GM12872 (cell line): ENCODE measurements around the gene MOCOS.

Source experiments
- CTCF ChIP-seq: IDR thresholded peaks from 3 replicates; pipeline ENCODE4 v1.5.1; 2011; ENCODE audit warnings: low read depth, mild to moderate bottlenecking, low read length, moderate library complexity; ENCODE audit not compliant: insufficient read depth

The MOCOS gene

DNA sequence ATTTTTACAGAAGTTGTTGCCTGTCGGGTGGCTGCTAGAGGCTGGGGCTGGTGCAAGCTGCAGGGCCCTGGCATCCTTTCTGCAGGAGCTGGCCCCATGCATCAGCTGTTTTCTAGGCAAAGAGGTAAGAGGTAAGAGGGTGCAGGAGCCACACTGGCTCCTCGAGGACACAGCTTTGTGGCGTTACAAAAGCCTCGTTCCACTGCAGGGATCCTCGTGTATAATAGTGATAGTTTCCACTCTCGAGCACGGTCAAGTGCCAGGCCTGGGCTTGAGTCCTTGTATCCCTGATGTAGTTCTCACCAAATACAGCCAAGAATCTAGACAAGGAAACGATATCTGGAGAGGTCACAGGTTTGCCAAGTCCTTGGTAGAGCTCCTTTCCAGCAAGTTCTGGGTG lies 77.0 kb downstream of the MOCOS start:
- TF ChIP-seq CTCF: no peak

DNA sequence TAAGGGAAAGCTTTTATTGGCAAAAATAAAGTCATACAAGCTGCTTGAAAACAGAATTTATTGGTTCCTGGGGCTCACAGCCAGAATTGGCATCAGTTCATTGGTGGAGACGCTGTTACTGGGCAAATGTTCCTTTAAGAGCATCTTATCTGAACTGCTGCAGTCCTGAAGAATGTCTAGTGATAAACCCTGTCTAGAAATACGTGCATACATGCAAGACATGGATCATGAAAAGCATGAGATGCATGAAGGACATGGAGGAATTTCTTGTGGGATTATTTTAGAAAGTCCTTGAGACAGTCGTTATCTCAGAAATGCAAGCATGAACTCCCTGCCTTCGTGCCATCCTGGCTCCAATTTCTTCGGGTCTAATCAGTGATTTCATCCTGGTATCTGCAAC lies 77.7 kb downstream of the MOCOS start:
- no peak for TF ChIP-seq CTCF

- no peak for TF ChIP-seq CTCF
These were observed 81.9 kb downstream of the MOCOS start for GRCh38 chr18:36269157-36269556.

GRCh38 chr18:36271153-36271552 lies 83.9 kb downstream of the MOCOS start:
- no peak for TF ChIP-seq CTCF

GRCh38 chr18:36273347-36273746 lies 86.0 kb downstream of the MOCOS start:
- TF ChIP-seq CTCF: no peak

DNA sequence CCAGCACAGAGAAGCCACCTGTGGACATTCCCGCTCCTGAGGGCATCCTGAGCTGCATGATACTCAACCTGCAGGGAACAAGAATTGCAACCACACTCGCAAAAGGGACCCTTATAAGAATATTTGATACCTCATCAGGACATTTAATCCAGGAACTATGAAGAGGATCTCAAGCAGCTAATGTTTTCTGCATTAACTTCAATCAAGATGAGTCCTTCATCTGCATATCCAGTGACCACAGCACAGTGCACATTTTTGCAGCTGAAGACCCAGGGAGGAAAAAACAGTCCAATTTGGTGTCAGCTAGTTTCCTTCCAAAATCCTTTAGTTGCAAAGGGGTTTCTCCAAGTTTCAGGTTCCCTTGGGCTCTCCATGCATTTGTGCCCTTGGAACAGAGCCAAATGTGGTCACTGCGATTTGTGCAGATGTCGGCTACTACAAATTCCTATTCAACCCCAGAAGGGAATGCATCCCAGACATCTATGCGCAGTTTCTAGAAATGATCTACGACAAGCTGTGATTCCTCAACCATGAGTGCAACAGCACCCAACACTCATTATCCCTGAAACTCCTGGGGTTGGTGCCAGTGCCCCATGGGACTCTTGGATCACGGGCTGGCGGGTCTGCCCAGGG lies 86.9 kb downstream of the MOCOS start:
- TF ChIP-seq CTCF: no peak

DNA sequence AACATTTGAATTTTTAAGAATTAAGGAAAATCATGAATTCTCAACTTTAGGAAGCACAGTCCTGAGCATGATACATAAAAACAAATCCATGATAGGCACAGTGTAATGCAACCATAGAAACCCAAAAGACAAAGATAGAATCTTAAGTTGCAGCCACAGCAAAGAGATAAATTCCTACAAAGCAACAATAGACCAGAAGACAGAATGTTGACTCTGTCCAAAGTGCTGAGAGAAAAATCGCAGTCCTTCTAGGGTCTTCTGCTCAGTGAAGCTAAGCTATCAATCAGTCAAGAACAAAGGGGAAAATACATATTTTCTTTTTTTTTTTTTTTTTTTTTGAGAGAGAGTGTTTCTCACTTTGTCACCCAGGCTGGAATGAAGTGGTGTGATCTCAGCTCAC lies 88.3 kb downstream of the MOCOS start:
- TF ChIP-seq CTCF: no peak

GRCh38 chr18:36279001-36279400 lies 91.7 kb downstream of the MOCOS start:
- no peak for TF ChIP-seq CTCF
